Measurements from ENCODE around the gene TMX4.

Gene TMX4

GRCh38 chr20:8019998-8020247 is 362 bp upstream of the TMX4 start:
- DNase-seq (ENCODE audit: low spot score), result no peak

- peak; percentile 78 for DNase-seq (ENCODE audit: low spot score)
These were observed 659 bp downstream of the TMX4 start for GRCh38 chr20:8018958-8019245.

- DNase-seq (ENCODE audit: low spot score), result no peak
These were observed 6.8 kb downstream of the TMX4 start for GRCh38 chr20:8012724-8013123.

- no peak for DNase-seq (ENCODE audit: low spot score)
These were observed 10.8 kb downstream of the TMX4 start for GRCh38 chr20:8008733-8009132.

- DNase-seq (ENCODE audit: low spot score), result no peak
These were observed 12.1 kb downstream of the TMX4 start for GRCh38 chr20:8007490-8007889.

- no peak for DNase-seq (ENCODE audit: low spot score)
These were observed 13.8 kb downstream of the TMX4 start for GRCh38 chr20:8005575-8006366.

GRCh38 chr20:8005033-8005432 is 14.5 kb downstream of the TMX4 start:
- no peak for DNase-seq (ENCODE audit: low spot score)

- no peak for DNase-seq (ENCODE audit: low spot score)
These were observed 17.5 kb downstream of the TMX4 start for GRCh38 chr20:8002056-8002455.

- DNase-seq (ENCODE audit: low spot score), result no peak
These were observed 18.8 kb downstream of the TMX4 start for GRCh38 chr20:8000796-8001195.

GRCh38 chr20:7996898-7997297 is 22.7 kb downstream of the TMX4 start:
- no peak for DNase-seq (ENCODE audit: low spot score)

- DNase-seq (ENCODE audit: low spot score), result no peak
These were observed 24.8 kb downstream of the TMX4 start for GRCh38 chr20:7994809-7995208.

- no peak for DNase-seq (ENCODE audit: low spot score)
These were observed 25.9 kb downstream of the TMX4 start for GRCh38 chr20:7993703-7994102.

- DNase-seq (ENCODE audit: low spot score), result no peak
These were observed 26.3 kb downstream of the TMX4 start for GRCh38 chr20:7993238-7993637.

- no peak for DNase-seq (ENCODE audit: low spot score)
These were observed 29.2 kb downstream of the TMX4 start for GRCh38 chr20:7990385-7990784.

GRCh38 chr20:7989379-7989778 is 30.2 kb downstream of the TMX4 start:
- no peak for DNase-seq (ENCODE audit: low spot score)

- no peak for DNase-seq (ENCODE audit: low spot score)
These were observed 33.6 kb downstream of the TMX4 start for GRCh38 chr20:7985916-7986315.

- no peak for DNase-seq (ENCODE audit: low spot score)
These were observed 35.4 kb downstream of the TMX4 start for GRCh38 chr20:7984192-7984591.

GRCh38 chr20:7981374-7981773 is 38.2 kb downstream of the TMX4 start:
- DNase-seq (ENCODE audit: low spot score), result no peak

- DNase-seq (ENCODE audit: low spot score), result peak; percentile 59
These were observed 39.1 kb downstream of the TMX4 start for GRCh38 chr20:7980332-7981046.

GRCh38 chr20:7977709-7978108 is 41.9 kb downstream of the TMX4 start:
- no peak for DNase-seq (ENCODE audit: low spot score)

- DNase-seq (ENCODE audit: low spot score), result no peak
These were observed 43.6 kb downstream of the TMX4 start for GRCh38 chr20:7975851-7976414.

GRCh38 chr20:7974785-7975435 is 44.7 kb downstream of the TMX4 start:
- no peak for DNase-seq (ENCODE audit: low spot score)

GRCh38 chr20:7971536-7972280 is 47.9 kb downstream of the TMX4 start:
- DNase-seq (ENCODE audit: low spot score), result no peak
